NCI-H2081 treated with DMSO at 0.1 percent for 48 hours (cell line): Measurements from ENCODE around the gene OPRM1.

Experiments used
- DNase-seq: peaks from one replicate; lab custom pipeline; 2025; lab: John Stamatoyannopoulos, UW

OPRM1 gene

DNA sequence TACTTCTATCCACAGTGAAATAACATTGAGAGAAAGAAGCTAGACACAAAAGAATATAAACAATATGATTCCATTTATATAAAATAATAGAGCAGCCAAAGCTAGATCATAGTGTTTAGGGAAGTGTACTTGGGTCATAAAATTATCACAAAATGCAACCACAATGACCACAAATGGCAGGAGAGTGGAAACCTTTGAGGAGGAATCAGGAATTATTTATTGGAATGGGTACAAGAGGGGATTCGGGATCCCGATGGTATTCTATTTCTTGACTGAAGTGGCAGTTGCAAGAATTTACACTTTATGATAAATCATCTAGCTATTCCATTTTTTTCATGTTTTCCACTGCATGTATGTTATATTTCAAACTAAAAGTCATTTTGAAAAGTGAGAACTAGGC lies 241.5 kb downstream of the OPRM1 start:
- DNase-seq = no peak

DNA sequence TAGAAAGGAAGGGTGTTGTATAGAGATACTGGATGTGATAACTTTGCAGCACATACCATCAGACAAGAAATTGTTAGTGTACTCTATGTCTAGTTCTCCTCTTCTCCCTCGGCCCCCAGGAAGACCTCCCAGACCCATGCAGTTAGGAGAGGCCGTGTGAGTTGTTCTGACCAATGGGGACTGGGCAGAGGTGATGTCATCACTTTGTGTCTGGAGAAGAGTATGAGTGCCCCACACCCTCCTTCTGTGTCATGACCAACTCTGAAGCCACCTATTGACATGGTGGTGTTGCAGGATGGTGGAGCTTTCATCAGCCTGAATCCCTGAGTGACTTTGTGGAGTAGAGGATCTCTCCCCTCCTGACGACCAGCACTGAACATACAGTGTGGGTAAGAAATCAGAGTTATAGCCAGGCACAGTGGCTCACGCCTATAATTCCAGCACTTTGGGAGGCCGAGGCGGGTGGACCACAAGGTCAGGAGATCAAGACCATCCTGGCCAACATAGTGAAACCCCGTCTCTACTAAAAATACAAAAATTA lies 245.3 kb downstream of the OPRM1 start:
- DNase-seq = no peak

DNA sequence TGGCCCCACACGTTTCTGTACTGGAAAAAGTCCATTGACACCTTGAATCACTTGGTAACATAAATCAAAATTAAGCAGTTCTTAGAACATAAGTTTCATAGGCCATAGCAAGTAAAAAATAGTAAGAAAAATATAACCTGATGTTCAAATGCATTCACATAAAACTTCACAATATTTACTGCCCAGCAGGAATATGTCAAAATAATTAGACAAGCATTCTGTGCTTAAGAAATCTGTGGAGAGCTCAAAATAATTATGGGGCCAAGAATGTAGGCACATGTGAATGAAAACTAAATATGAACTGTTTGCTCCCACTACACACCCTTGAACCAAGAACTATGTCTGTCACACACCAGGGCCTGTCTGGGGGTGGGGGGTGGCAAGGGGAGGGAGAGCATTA lies 246.8 kb downstream of the OPRM1 start:
- DNase-seq = no peak

DNA sequence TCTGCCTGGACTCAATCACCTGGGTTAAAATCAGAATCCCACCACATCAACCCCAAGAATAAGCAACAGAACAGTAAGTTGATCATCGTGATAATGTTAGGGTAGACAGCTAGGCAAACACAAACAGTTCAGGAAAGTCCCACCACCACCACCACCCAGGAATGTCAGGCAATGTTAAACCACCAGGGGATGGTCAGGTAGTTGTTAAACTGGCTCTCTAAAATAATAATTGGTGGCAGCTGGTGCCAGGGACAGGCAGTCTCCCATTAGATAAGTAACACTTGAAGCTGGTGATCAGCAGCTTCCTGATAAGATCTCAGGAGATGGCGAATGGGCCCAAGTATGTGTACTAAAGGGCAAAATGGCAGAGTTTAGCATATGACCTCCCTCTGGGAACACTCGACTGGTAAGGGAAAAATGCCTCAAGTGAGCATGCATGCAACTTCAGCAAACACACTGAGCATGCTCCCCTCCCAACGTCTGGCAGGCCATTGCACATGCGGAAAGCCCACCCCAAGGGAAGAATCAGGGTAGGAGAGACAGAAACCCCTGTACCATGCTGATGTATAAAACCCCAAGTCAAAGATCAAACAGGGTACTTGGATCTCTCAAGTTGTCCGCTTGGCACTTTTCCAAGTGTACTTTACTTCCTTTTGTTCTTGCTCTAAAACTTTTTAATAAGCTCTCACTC lies 250.9 kb downstream of the OPRM1 start:
- no peak for DNase-seq

DNA sequence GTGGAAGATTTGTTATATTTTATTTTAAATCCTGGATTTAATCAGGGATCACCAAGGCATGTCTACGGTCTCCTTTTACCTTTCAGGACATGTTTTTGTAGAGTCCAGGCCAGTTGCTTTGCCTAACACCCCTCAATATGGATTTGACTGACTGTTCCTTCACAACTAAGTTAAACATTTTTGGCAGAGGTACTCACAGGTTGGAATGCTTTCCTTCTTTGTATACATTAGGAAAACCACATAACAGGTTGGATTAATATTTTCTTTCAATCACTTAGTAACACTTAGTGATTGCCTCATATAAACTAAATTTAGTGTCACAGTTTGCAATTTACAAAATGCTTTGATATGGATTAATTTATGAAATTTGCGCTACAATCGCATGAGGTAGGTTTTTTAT lies 253.0 kb downstream of the OPRM1 start:
- DNase-seq = no peak

DNA sequence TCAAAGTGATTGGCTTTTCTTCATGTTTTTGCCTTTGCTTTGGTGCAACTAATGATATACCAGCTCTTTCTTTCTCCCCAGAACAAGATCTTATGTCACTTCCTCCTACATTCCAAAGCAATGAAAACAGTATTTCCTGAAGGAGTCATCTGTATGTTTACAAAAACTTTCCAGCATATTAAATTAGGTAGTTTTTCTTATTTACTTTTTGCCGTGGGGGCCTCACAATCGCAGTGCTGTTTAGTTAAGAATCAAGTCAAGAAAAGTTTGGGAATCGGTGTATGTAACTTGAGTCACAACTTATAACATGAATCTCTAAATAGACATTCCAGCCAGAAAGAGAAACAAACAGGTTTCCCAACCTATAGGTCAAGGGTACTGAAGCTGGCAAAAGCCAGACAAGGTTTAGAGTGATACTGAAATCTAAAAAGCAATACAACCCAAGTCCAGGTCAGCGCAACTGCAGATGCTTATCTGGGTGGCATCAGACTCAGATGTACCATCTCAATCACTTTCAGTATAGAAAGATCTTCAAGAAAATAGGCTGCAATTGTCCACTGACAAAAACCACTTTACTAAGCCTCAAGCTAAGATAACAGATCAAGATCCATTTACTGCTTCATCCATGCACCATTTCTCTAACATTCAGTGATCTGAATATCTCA lies 253.9 kb downstream of the OPRM1 start:
- DNase-seq = no peak

DNA sequence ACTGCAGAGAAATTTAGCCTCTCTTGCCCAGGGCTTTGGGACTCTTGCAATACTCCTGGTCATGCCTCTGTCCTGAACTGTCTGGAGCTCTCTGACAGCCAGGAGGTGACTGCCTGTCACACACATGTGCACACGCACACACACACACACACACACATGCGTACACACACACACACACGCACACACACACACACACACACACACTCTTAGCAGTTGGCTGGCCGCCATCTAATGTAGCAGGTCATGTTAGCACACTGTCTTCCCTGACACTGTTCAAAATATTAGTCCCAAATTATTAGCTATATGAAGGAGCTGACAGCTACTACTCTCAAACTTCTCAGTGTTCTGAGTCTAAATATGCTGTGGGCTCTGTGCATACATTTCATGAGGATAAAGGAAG lies 256.7 kb downstream of the OPRM1 start:
- DNase-seq = no peak
